Activated CD4-positive, alpha-beta T cell treated with anti-CD3 and anti-CD28 coated beads, Interleukin-2, Interleukin-6, amounts not matched to agents 100 ng/mL and 50 ng/mL, durations not matched to agents 16 hours and 8 hours (primary cell): ENCODE results near the gene PICALM.
"Not testable (repeated sequence)": the region's sequence is repeated elsewhere in the genome, so short reads cannot be mapped to it uniquely, and the experiment has no call there.

Experiments
- DNase-seq: peaks from one replicate; pipeline ENCODE4 v3.0.0-alpha.2; 2020

The PICALM gene

DNA sequence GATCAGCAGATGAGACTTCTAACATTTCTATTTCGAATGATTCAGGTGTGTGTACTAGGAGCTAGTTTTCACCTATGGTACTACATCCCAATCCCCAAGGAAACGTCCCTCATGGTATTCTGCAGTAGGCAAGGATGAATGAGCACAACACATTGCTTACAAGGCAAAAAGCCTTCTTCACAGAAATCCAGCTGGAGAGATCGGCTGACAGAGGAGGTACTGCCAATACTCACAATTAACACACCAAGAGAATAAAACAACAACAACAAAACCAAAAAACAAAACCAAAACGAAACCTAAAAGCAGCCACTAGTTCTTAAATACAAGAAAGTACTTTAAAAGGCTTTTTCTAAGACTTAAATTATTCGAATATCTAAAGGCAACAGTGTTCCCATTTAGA lies 101.4 kb downstream of the PICALM start:
- no peak for DNase-seq

DNA sequence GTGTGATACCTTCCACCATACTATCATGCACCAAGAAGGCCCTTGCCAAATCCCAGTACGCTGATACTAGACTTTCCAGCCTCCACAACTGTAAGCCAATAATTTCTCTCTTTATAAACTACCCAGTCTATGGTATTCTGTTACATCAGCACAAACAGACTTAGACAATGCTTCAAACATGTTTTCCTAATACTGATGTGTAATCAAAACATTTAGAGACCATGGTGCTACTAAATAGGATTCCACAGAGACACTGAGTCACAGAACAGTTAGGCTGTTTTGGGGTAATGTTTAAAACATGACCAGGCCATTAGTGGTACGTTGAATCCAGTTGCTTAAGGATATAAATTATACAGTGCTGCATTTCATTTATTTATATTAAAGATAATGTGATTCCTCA lies 103.7 kb downstream of the PICALM start:
- DNase-seq, result no peak

DNA sequence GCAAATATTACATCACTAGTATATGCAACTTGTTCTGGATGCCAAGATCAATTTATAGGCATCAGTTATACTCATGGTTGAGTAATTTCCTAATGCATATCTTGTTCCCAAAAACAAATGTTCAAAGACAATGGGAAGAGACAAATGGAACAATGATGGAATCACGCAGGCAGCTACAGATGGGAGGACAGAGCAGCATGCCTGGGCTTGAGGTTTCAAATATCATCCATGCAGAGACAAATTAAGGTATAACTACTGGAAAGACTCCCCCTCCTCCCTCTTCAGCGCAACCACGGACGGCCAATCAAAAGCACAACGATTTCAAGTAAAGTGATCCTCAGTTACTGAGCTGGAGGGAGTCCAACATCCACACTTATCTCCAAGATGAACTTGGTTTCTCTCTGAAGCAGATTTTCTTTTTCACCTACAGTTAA lies 106.9 kb downstream of the PICALM start:
- DNase-seq, result no peak

DNA sequence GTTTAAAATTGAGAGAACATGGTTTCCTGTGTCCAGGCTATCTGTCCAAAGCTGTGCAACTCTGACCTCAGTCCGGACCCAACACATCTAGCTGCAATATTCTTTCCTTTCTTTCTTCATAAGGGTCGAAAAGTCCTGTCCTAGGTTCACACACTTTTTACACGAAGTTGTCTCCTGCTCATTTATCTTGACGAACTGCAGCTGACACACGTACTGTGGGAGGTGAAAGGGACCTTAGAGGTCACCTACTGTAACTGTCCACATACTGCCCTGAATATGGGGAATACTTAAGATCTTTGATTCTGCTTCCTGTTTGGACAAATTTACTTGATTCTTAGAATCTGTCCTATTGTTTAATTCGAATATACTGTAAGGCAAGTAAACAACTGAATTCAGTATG lies 107.8 kb downstream of the PICALM start:
- no peak for DNase-seq

DNA sequence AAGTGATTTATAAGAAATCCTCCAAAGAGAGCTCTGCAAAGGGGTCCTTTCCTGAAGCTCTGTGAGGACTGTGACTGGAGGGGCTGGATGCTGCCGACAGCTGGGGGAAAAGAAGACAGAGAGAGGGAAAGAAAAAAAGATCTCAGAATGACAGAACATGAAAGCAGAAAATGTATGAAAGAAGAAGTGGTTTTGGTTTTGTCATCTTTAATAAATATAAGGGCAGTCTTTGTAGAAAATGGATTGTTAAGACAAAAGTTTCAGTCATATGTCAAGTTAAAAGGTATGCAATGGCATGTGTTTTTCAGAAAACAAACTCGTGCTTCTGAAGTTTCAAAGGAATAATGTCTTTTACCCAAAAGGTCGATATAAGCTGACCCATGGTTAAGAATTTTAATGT lies 108.2 kb downstream of the PICALM start:
- no peak for DNase-seq

DNA sequence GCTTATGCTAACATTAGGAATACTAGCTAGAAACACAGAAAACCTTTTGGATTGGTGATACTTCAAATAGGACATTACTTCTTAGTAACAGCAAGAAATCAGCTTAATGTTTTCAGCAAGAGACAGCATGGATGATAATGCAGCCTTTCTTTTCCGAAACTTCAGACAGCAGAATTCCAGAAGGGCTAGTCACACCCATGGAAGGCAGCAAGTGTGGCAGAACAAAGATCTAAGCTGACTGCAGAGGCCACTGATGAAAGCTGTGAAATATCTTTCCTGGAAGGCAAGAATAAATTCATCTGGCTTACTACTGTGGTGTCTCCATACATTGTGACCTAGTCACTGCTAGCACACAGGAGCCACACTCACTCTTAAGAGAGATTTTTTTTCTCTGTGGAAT lies 113.4 kb downstream of the PICALM start:
- DNase-seq, result no peak

DNA sequence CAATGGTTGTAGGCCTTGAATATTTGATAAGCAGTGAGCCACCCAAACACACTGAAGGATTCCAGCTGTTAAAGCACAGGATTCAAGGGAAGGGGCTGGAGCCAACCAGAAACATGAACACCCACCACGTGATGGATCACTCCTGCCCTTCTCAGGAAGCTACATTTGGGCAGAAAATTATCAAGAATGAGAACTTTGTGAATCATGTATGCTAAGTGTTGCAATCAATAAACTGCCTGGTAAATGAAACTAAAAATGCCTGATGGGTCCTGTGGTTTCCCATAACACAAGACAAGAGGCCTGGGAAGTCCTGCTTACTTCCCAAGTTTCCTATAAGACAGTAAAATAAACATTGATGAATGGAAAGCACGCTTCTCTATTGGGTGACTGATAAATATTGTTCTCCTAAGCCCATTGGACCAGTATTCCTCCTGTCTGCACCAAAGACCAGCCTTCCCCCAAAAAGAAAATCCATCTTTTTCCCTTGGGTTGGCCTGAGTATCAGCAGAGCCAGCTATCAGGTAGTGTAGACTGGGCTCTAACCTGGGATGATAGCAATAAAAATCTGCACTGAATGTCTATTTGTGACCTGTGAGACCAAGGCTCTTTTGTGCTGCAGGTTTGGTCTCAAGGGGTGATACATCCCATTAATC lies 115.3 kb downstream of the PICALM start:
- no peak for DNase-seq

DNA sequence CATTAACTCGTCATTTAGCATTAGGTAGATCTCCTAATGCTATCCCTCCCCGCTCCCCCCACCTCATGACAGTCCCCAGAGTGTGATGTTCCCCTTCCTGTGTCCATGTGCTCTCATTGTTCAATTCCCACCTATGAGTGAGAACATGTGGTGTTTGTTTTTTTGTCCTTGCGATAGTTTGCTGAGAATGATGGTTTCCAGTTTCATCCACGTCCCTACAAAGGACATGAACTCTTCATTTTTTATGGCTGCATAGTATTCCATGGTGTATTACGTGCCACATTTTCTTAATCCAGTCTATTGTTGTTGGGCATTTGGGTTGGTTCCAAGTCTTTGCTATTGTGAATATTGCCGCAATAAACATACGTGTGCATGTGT lies 116.8 kb downstream of the PICALM start:
- not testable (repeated sequence) for DNase-seq

DNA sequence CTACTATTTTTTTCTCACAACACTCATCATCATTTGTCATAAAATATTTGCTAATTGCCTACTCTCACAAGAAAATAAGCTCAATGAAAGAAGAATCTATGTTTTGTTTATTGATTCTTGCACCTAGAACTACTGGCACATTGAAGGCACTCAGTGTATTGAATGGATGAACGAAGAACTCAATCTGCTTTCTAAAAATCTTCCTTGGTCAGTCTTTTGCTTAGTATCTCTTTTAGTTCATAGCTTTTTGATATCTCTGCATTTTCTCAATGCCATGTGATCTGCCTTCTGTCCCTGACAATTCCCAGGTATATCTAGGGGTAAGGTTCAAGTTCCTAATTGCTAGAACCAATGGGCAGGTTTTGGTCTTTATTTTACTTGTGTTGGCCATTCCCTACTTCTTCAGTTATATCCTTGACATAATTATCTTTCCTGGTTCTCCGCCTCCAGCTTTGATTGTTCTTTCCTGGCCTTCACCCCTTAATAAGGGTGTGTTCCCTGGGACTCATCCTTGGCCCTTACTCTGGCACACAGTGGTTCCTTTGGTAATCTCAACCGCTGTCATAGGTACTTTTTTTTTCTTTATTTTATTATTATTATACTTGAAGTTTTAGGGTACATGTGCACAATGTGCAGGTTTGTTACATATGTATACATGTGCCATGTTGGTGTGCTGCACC lies 117.3 kb downstream of the PICALM start:
- no peak for DNase-seq

DNA sequence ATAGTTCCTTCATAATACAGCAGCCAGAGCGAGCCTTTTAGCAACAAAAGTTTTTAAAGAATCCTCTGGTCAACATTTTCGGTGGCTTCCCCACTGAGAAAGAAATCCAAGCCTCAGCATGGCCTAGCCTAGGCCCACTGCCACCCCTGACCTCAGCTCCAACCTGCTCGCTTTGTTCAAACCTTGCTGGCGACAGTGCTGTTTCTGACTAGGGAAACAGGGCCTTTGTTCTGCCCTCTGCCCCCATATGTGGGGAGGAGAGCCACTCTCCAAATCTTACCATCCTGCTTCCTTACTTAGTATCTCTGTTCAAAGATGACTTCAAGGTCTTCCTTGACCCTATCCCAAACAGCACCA lies 117.9 kb downstream of the PICALM start:
- no peak for DNase-seq

DNA sequence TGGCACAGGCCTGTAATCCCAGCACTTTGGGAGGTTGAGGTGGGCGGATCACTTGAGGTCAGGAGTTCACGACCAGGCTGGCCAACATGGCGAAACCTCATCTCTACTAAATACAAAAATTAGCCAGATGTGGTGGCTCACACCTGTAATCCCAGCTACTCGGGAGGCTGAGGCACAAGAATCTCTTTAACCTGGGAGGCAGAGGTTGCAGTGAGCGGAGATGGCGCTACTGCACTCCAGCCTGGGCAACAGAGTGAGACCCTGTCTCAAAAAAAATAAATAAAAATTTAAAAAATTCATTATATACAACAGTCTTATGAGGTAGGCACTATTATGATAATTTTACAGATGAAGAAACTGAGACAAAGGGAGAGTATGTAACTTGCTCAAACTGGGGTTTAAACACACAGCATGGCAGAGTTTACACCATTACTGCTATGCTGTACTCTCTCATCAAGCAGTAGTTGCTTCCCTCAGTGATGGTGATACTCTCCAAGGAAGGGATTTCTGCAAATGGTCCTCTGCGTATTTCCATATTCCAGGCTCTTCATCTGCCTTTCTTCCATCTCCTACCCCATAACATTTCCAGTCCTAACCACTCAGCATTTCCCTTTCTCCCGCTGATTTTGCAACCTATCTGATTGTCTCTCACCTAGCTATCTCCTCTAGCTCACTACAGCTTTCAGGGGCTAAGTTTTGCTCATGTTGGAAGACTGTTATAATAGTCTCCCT lies 118.4 kb downstream of the PICALM start:
- no peak for DNase-seq

DNA sequence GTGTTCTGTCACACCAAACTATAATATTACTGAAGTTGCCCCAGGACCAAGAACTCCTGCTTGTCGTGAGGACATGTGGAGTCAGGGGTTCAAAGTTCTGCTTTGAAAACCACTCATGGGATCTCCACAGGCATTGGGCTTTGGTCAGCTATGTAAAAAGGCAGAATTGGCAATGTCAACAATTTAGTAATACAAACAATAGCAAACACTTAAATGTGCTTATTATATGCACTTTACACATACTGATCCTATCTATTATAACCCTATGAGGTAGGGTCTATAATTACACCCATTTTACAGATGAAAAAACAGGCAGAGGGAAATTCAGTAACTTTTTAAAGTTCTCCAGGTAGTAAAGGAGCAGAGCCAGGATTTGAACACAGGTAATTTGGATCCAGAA lies 119.1 kb downstream of the PICALM start:
- DNase-seq, result no peak

DNA sequence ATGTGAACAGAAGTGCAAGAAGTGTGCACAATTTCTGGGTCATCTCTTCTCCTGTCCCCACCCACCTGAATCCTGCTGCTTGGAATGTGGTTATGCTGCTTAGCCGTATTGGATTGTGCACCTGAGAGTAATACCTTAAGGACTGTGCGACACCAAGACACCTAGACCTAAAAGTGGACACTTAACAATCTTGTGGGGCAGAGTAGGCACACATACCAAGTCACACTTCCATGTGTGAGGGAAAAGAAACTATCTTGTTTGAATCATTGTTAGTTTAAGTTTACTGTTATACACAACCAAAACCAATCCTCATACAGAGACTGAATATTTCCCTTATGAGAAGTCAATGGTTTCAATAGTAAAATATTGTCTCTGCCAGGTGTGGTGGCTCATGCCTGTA lies 120.0 kb downstream of the PICALM start:
- peak; percentile 57 for DNase-seq

DNA sequence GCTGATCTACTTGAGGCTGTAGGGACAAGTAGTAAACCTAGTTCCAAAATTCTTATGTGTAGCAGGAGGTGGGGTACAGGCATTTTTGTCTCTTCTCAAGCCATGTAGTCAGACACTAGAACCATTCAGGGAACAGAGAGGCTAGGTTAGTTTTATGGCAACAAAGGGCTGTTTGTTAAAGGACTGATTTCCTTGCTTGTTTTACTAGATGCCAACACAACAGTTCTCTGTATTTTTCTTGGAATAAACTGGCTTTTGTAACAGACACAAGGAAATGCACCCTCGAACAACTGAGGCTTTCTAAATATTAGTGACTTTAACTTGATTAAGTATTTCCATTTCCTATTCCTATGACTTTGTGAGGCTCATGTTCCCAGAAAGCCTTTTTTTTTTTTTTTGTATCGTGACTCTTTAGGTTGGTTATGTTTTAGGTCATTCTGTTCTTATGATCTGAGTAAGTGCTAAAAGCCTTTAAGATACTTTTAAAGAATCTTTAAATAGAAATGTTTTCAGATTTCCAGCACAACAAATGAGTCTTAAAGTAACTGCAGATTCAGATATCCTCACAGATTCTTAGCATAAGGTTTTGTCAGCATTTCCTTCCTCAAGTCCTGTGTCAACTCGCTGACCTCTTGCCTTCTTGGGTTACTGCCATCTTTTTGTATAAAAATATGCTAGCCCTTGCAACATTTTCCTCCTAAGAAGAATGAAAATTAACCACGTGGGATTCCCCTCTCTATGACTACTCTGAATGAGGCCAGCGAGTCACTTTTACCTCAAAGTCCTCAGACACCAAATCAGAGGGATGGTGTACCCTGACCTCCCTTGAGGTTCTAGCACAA lies 121.2 kb downstream of the PICALM start:
- peak; percentile 83 for DNase-seq

DNA sequence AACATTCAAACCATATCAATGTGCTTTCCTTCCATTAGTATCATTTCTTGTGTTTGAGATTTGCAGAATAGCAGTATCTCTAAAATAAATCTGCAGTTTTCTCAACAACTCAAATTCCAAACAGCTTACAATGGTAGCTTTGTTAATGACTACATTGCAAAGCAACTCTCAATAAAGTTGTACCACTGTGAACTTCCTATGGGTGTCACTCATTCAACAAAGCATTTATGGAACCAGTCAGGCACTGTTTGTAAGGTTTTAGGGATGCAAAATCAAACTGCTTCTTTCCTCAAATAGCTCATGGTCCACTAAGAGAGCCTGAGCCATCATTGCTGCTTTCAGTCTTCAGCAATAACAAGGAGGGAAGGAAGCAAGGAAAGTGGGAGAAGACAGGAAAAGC lies 122.7 kb downstream of the PICALM start:
- no peak for DNase-seq

DNA sequence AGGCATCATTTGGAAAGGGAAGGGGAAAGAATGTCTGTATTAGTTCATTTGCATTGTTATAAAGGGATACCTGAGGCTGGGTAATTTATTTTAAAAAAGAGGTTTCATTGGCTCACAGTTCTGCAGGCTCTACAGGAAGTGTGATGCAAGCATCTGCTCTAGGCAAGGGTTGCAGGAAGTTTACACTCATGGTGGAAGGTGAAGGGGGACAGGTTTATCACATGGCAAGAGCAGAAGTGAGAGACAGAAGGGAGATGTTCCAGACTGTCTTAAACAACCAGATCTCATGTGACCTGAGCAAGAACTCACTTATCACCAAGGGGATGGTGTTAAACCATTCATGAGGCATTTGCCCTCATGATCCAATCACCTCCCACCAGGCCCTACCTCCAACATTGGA lies 123.1 kb downstream of the PICALM start:
- DNase-seq, result peak; percentile 35

DNA sequence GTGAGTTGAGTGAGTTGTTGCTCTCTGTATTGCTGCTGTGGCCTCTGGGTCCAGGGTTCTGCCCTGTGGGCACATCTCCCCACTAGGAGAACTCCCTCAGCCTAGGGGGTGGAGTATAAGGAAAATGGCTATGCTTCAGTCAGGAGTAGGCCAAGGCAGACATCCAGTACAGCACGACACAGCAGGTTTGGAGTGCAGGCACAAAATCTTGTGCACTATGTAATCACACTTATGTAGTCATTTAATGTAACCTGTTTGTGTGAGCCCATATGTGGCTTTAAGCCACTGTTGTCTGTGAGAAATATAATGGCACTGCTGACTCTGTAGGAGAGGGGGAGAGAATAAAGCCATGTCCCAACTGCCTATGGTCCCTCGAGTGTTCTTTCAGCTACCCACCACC lies 123.6 kb downstream of the PICALM start:
- no peak for DNase-seq

DNA sequence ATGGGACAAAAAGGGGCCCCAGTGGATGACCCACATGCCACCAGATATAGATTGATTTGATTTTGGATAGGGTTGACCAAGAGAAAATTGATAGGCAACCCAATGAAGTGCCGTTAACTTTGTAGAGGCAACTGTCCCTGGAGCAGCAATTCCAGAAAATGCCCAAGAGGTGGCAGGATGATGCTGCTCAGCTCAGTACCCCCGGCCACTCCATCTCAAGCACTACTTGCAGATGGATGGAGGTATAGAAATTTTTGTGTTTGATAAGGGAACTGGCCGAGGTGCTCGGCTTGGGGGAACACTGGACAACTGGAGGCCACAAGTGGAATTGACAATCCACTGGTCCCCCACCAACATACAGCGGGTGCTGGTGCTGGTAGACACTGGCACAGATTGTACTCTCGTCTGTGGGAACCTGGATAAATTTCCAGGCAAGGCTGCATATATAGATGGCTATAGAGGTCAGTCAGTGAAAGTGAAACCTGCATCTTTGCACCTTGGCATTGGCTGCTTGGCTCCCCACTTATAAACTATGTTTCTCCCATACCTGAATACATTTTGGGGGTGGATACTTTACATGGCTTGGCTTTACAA lies 127.4 kb downstream of the PICALM start:
- DNase-seq, result peak; percentile 65

DNA sequence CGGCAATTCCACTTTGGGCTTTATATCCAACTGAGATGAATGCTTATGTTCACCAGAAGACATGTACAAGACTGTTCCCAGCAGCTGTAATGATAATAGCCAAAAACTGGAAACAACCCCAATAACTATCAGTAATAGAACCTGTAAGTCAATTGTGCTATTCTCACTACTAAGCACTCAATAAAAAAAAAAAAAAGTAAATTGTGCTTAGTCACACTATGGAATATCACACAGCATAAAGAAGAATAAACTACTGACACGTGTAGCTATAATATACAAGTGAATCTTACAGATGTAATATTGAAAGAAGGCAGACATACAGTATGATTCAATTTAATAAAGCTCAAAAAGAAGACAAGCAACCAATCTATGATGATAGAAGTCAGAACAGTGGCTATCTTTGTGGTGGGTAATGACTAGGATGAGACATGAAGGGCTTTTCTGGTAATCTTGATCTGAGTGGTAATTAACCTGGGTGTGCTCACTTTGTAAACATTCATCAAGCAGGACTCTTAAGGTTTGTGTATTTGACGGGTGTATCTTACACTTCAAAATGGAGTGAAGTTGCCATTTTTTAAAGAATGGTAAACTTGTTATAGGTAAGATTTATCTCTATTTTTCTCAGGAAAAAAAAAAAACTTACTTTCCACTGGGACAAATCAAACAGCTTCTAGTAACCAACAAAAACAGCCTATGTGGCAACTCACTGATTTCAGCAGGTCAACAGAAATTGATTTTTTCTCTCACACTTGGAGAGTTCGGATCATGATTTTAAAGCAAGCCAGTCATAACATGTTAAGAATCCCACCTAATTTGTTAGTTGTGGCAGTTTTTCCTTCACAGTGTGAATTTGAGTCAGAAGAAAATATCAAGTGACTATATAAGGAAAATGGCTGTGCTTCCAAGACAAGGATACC lies 129.5 kb downstream of the PICALM start:
- DNase-seq, result peak; percentile 79

DNA sequence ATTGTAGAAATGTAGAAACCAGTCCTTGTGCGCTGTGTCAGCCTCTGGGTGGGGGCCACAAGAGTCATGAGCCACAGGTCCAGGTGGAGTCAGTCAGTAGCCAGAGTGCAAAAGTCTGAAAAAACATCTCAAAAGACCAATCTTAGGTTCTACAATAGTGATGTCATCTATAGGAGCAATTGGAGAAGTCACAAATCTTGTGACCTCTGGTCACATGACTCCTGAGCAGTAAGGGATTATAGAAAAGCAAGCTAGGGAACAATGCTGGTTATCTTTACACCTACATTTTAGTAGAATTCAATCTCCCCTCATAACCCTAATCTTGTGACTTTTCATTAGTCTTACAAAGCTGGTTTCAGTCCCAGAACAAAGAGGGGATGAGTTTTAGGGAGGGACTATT lies 131.0 kb downstream of the PICALM start:
- no peak for DNase-seq

DNA sequence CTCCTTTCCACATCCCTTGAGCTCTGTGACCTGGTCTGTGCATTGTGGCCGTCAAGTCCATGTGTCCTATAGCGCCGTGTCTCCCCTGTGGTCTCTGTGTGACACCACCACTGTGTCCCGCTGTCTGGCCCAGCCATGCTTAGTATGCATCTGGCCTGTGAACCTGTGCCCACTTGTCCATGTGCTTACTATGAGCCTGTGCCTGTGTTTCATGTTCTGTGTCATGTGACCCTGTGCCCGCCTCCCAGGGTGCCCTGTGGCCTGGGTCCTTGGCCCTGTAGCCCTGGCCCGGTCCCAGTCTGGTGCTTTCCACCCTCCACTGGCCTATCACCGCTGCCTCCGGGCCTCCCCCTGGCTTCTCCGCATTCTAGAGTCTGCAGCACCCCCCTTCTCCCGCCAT lies 133.1 kb downstream of the PICALM start:
- no peak for DNase-seq

DNA sequence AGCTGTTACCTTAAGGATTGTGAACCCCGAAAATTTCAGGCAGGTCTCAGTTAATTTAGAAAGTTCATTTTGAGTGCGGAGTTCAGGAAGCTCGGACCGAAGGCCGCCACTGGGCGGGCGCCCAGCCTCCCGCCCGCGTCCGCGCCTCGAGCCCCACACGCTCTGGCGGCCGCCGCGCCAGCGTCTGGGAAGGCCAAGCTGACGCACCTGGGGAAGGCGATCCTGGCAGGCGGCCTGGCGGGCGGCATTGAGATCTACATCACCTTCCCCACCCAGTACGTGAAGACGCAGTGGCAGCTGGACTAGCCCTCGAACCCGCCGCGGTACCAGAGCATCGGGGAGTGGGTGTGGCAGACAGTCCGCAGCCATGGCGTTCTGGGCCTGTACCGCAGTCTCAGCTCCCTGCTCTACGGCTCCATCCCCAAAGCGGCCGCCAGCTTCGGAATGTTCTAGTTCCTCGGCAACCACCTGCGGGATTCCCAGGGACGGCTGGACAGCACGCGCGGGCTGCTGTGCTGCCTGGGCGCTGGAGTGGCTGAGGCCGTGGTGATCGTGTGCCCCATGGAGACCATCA lies 134.2 kb downstream of the PICALM start:
- DNase-seq, result no peak
